Measurements from ENCODE around the gene GALNT17.

GALNT17 gene

DNA sequence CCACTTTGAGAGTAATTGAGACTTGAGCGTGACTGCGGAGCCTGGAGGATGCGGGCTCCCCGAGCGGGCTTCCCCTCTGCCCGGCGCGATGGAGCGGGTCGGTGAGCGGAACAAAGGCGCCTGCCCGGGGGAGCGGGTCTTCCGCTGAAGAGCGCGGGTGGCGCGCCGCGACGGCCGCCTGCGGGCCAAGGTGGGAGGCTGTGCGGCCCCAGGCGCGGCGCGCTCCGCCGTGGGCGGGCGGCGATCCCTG, at the start of gene GALNT17:
Gene GALNT17 (plus strand): TSS at position 18 of the 250 bp plus-strand sequence.
- Histone ChIP-seq H3K9me3 (ENCODE audit: insufficient read depth, low read length, severe bottlenecking) (no peaks in the 10 kb centered on the region), H3K4me2 (ENCODE audit: insufficient read depth, low read length) (no peak within 1 kb of the TSS), H3K27me3 (ENCODE audit: insufficient read depth, low read length, poor library complexity) (no peaks in the 10 kb centered on the region), H4K20me1 (ENCODE audit: insufficient read depth, low read length) (no peaks in the 10 kb centered on the region), H3K36me3 (ENCODE audit: insufficient read depth, low read length) (no peaks in the 10 kb centered on the region), H3K4me1 (ENCODE audit: insufficient read depth, low read length) (no peaks in the 10 kb centered on the region), H3K27ac (ENCODE audit: low read length) (no peak within 1 kb of the TSS), H2AFZ (ENCODE audit: low read depth, low read length) (no peak within 1 kb of the TSS), H3K9ac (ENCODE audit: low read depth, low read length) (no peak within 1 kb of the TSS), H3K79me2 (ENCODE audit: insufficient read depth, low read length) (no peaks in the 10 kb centered on the region), H3K4me3 (ENCODE audit: low read depth in 1 of 2, low read length in 2 of 2) (no peak within 1 kb of the TSS)
- DNase-seq (no peak), ATAC-seq (ENCODE audit: insufficient read depth, low read depth) (no peak)
- no peak for TF ChIP-seq EZH2 (IDR thresholded peaks at IDR 0.05; ENCODE audit: borderline replicate concordance, low read depth, low read length, severe bottlenecking)
- TF ChIP-seq, protein P1, sequence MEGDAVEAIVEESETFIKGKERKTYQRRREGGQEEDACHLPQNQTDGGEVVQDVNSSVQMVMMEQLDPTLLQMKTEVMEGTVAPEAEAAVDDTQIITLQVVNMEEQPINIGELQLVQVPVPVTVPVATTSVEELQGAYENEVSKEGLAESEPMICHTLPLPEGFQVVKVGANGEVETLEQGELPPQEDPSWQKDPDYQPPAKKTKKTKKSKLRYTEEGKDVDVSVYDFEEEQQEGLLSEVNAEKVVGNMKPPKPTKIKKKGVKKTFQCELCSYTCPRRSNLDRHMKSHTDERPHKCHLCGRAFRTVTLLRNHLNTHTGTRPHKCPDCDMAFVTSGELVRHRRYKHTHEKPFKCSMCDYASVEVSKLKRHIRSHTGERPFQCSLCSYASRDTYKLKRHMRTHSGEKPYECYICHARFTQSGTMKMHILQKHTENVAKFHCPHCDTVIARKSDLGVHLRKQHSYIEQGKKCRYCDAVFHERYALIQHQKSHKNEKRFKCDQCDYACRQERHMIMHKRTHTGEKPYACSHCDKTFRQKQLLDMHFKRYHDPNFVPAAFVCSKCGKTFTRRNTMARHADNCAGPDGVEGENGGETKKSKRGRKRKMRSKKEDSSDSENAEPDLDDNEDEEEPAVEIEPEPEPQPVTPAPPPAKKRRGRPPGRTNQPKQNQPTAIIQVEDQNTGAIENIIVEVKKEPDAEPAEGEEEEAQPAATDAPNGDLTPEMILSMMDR (IDR thresholded peaks at IDR 0.05; ENCODE audit: borderline replicate concordance, extremely low read depth, low read length, poor library complexity, severe bottlenecking) = no peak

DNA sequence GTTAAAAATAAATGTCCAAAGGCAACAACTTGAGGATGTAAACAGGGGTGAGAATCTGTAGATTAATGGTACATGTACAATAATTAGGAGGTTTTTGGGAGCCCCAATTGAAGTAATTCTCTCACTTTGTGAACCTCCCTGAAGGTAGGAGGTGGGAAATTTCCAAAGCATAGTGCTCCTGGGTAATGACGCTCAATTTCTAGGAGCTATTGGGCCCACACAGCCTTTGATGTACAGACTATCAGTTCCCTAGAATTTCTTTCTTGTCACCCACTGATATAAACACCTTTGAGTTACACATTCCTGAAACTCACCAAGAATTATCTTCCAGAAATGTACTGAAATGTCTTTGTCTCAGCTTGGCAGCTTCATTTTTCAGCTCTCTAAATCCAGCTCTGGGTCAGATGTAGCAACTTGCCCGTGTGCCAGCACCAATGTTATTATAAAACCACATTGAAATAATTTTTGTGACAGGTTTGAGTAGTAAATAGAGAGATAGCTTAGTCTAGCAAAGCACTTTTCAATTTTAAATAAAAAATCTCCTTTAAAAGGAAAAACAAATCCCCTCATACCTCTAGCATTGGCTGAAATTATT, 36.6 kb upstream of the GALNT17 start:
- ATAC-seq (ENCODE audit: insufficient read depth, low read depth) = no peak
- no peaks in the 10 kb centered on the region for H3K4me1 ChIP-seq (ENCODE audit: insufficient read depth, low read length)
- no peaks in the 10 kb centered on the region for H3K79me2 ChIP-seq (ENCODE audit: insufficient read depth, low read length)
- no peaks in the 10 kb centered on the region for H3K27me3 ChIP-seq (ENCODE audit: insufficient read depth, low read length, poor library complexity)
- no peak for TF ChIP-seq EZH2 (IDR thresholded peaks at IDR 0.05; ENCODE audit: borderline replicate concordance, low read depth, low read length, severe bottlenecking)
- TF ChIP-seq, protein P1 (IDR thresholded peaks at IDR 0.05; ENCODE audit: borderline replicate concordance, extremely low read depth, low read length, poor library complexity, severe bottlenecking) = no peak
- no peak overlapping the region for H3K4me3 ChIP-seq (ENCODE audit: low read depth in 1 of 2, low read length in 2 of 2)
- H3K9me3 ChIP-seq (ENCODE audit: insufficient read depth, low read length, severe bottlenecking) = no peaks in the 10 kb centered on the region
- no peak for DNase-seq
- no peak overlapping the region for H3K27ac ChIP-seq (ENCODE audit: low read length)
- no peak overlapping the region for H2AFZ ChIP-seq (ENCODE audit: low read depth, low read length)
- no peak overlapping the region for H3K9ac ChIP-seq (ENCODE audit: low read depth, low read length)
- H3K4me2 ChIP-seq (ENCODE audit: insufficient read depth, low read length) = no peak overlapping the region
- H4K20me1 ChIP-seq (ENCODE audit: insufficient read depth, low read length) = no peaks in the 10 kb centered on the region
- H3K36me3 ChIP-seq (ENCODE audit: insufficient read depth, low read length) = no peaks in the 10 kb centered on the region

- H3K79me2 ChIP-seq (ENCODE audit: insufficient read depth, low read length) = no peaks in the 10 kb centered on the region
- no peaks in the 10 kb centered on the region for H3K9me3 ChIP-seq (ENCODE audit: insufficient read depth, low read length, severe bottlenecking)
- no peak overlapping the region for H3K27ac ChIP-seq (ENCODE audit: low read length)
- no peak overlapping the region for H3K4me3 ChIP-seq (ENCODE audit: low read depth in 1 of 2, low read length in 2 of 2)
- H3K36me3 ChIP-seq (ENCODE audit: insufficient read depth, low read length) = no peaks in the 10 kb centered on the region
- H4K20me1 ChIP-seq (ENCODE audit: insufficient read depth, low read length) = no peaks in the 10 kb centered on the region
- ATAC-seq (ENCODE audit: insufficient read depth, low read depth) (no peak), DNase-seq (no peak)
- H3K27me3 ChIP-seq (ENCODE audit: insufficient read depth, low read length, poor library complexity) = no peaks in the 10 kb centered on the region
- no peaks in the 10 kb centered on the region for H3K4me1 ChIP-seq (ENCODE audit: insufficient read depth, low read length)
- H3K9ac ChIP-seq (ENCODE audit: low read depth, low read length) = no peak overlapping the region
- TF ChIP-seq, protein P1 (IDR thresholded peaks at IDR 0.05; ENCODE audit: borderline replicate concordance, extremely low read depth, low read length, poor library complexity, severe bottlenecking) = no peak
- TF ChIP-seq EZH2 (IDR thresholded peaks at IDR 0.05; ENCODE audit: borderline replicate concordance, low read depth, low read length, severe bottlenecking) = no peak
- H2AFZ ChIP-seq (ENCODE audit: low read depth, low read length) = no peak overlapping the region
- H3K4me2 ChIP-seq (ENCODE audit: insufficient read depth, low read length) = no peak overlapping the region
Observed at GRCh38 chr7:71096351-71096750, 35.6 kb upstream of the GALNT17 start.

- Histone ChIP-seq H3K27ac (ENCODE audit: low read length) (no peak overlapping the region), H3K4me3 (ENCODE audit: low read depth in 1 of 2, low read length in 2 of 2) (no peak overlapping the region), H4K20me1 (ENCODE audit: insufficient read depth, low read length) (no peaks in the 10 kb centered on the region), H3K4me2 (ENCODE audit: insufficient read depth, low read length) (no peak overlapping the region), H3K36me3 (ENCODE audit: insufficient read depth, low read length) (no peaks in the 10 kb centered on the region), H3K79me2 (ENCODE audit: insufficient read depth, low read length) (no peaks in the 10 kb centered on the region), H3K9me3 (ENCODE audit: insufficient read depth, low read length, severe bottlenecking) (no peaks in the 10 kb centered on the region), H3K9ac (ENCODE audit: low read depth, low read length) (no peak overlapping the region), H2AFZ (ENCODE audit: low read depth, low read length) (no peak overlapping the region), H3K4me1 (ENCODE audit: insufficient read depth, low read length) (no peaks in the 10 kb centered on the region), H3K27me3 (ENCODE audit: insufficient read depth, low read length, poor library complexity) (no peaks in the 10 kb centered on the region)
- no peak for ATAC-seq (ENCODE audit: insufficient read depth, low read depth)
- DNase-seq = no peak
- no peak for TF ChIP-seq EZH2 (IDR thresholded peaks at IDR 0.05; ENCODE audit: borderline replicate concordance, low read depth, low read length, severe bottlenecking)
Observed at GRCh38 chr7:71106226-71106625, 25.7 kb upstream of the GALNT17 start.

Data from DND-41 (cell line).